Loucy (cell line): ENCODE data around the gene VIL1.

Source experiments
- H2AFZ ChIP-seq: fragments of 200-600 bp; sonication (generic); 2 replicates; pipeline ENCODE4 v1.6.0; 2016; ENCODE audit warnings: antibody characterized with exemption, mild to moderate bottlenecking, low read length, moderate library complexity
- H3F3A ChIP-seq: fragments of 200-600 bp; 2 replicates; pipeline ENCODE4 v1.6.0; 2016; ENCODE audit warnings: antibody characterized with exemption, low read depth, mild to moderate bottlenecking
- H3K27me3 ChIP-seq: fragments of 200-600 bp; sonication (generic); 2 replicates; pipeline ENCODE4 v1.6.1; 2014; ENCODE audit warnings: low read length, mild to moderate bottlenecking; ENCODE audit not compliant: insufficient read depth, poor library complexity, severe bottlenecking
- H3K36me3 ChIP-seq: fragments of 200-600 bp; sonication (generic); 2 replicates; pipeline ENCODE4 v1.6.1; 2016; ENCODE audit warnings: low read length; ENCODE audit not compliant: insufficient read depth
- H3K4me1 ChIP-seq: fragments of 200-600 bp; sonication (generic); 2 replicates; pipeline ENCODE4 v1.5.1; 2014; ENCODE audit warnings: low read length, mild to moderate bottlenecking; ENCODE audit not compliant: insufficient read depth, poor library complexity, severe bottlenecking
- H3K4me2 ChIP-seq: fragments of 200-600 bp; sonication (generic); 2 replicates; pipeline ENCODE4 v1.6.0; 2014; ENCODE audit warnings: antibody characterized with exemption, low read length, low read depth, mild to moderate bottlenecking; ENCODE audit not compliant: poor library complexity, severe bottlenecking
- H3K4me3 ChIP-seq: fragments of 200-600 bp; sonication (generic); 2 replicates; pipeline ENCODE4 v1.5.1; 2014; ENCODE audit warnings: low read length, mild to moderate bottlenecking, mixed read lengths; ENCODE audit not compliant: poor library complexity, severe bottlenecking
- H3K79me2 ChIP-seq: fragments of 200-600 bp; sonication (generic); 2 replicates; pipeline ENCODE4 v1.6.1; 2014; ENCODE audit warnings: low read length; ENCODE audit not compliant: insufficient read depth
- H3K9ac ChIP-seq: fragments of 200-600 bp; sonication (generic); 2 replicates; pipeline ENCODE4 v1.6.0; 2014; ENCODE audit warnings: mild to moderate bottlenecking, low read depth, low read length, moderate library complexity; ENCODE audit not compliant: poor library complexity, severe bottlenecking
- H3K9me2 ChIP-seq: fragments of 200-600 bp; sonication (generic); replicated peaks from 2 replicates; pipeline ENCODE4 v1.6.1; 2016; ENCODE audit warnings: low read depth, low read length, mixed read lengths
- H3K9me3 ChIP-seq: fragments of 200-600 bp; sonication (generic); 2 replicates; pipeline ENCODE4 v1.6.1; 2014; ENCODE audit warnings: mild to moderate bottlenecking, antibody characterized with exemption, low read length, low read depth; ENCODE audit not compliant: insufficient read depth
- H4K20me1 ChIP-seq: fragments of 200-600 bp; sonication (generic); 2 replicates; pipeline ENCODE4 v1.6.0; 2014; ENCODE audit warnings: antibody characterized with exemption, low read length, mild to moderate bottlenecking; ENCODE audit not compliant: insufficient read depth, poor library complexity, severe bottlenecking
- CTCF ChIP-seq: fragments of 200-600 bp; sonication (generic); conservative IDR thresholded peaks from 2 replicates; pipeline ENCODE4 v1.5.1; 2014; ENCODE audit warnings: mild to moderate bottlenecking, antibody characterized with exemption, low read length
- EZH2phosphoT487 ChIP-seq: fragments of 200-600 bp; IDR thresholded peaks from 2 replicates; pipeline ENCODE4 v1.6.1; 2018; ENCODE audit warnings: antibody characterized with exemption, mild to moderate bottlenecking, moderate library complexity, borderline replicate concordance

VIL1 gene

GRCh38 chr2:218427741-218428140 lies 8.8 kb downstream of the VIL1 start:
- no peak overlapping the region for H3K4me2 ChIP-seq
- no peaks in the 10 kb centered on the region for H3K9me2 ChIP-seq
- no peak overlapping the region for H3K4me3 ChIP-seq
- peaks cover 3% of the 10 kb centered on the region for H3K4me1 ChIP-seq
- H3K36me3 ChIP-seq = no peaks in the 10 kb centered on the region
- H4K20me1 ChIP-seq = no peaks in the 10 kb centered on the region
- H3K9ac ChIP-seq = no peak overlapping the region
- no peaks in the 10 kb centered on the region for H3K9me3 ChIP-seq
- no peak overlapping the region for H2AFZ ChIP-seq
- H3K79me2 ChIP-seq = no peaks in the 10 kb centered on the region
- H3F3A ChIP-seq = no peaks in the 10 kb centered on the region
- H3K27me3 ChIP-seq = no peaks in the 10 kb centered on the region
- no peak for TF ChIP-seq CTCF

- TF ChIP-seq CTCF (no peak), EZH2phosphoT487 (no peak)
- H3K9ac ChIP-seq = no peak overlapping the region
- H2AFZ ChIP-seq = no peak overlapping the region
- H3F3A ChIP-seq = no peaks in the 10 kb centered on the region
- H3K4me3 ChIP-seq = no peak overlapping the region
- H3K4me2 ChIP-seq = no peak overlapping the region
- H3K27me3 ChIP-seq = no peaks in the 10 kb centered on the region
- no peaks in the 10 kb centered on the region for H3K36me3 ChIP-seq
- no peaks in the 10 kb centered on the region for H3K9me2 ChIP-seq
- no peaks in the 10 kb centered on the region for H3K79me2 ChIP-seq
- H4K20me1 ChIP-seq = no peaks in the 10 kb centered on the region
- peaks cover 3% of the 10 kb centered on the region for H3K4me1 ChIP-seq
- no peaks in the 10 kb centered on the region for H3K9me3 ChIP-seq
These were observed 10.1 kb downstream of the VIL1 start for GRCh38 chr2:218428846-218429558.

- H3K4me3 ChIP-seq = no peak overlapping the region
- peaks cover 3% of the 10 kb centered on the region for H3K4me1 ChIP-seq
- H3K9me3 ChIP-seq = no peaks in the 10 kb centered on the region
- no peak for TF ChIP-seq CTCF
- H3K9ac ChIP-seq = no peak overlapping the region
- no peaks in the 10 kb centered on the region for H3K27me3 ChIP-seq
- H4K20me1 ChIP-seq = no peaks in the 10 kb centered on the region
- H3F3A ChIP-seq = no peaks in the 10 kb centered on the region
- H3K9me2 ChIP-seq = no peaks in the 10 kb centered on the region
- no peak overlapping the region for H2AFZ ChIP-seq
- no peaks in the 10 kb centered on the region for H3K36me3 ChIP-seq
- no peaks in the 10 kb centered on the region for H3K79me2 ChIP-seq
- H3K4me2 ChIP-seq = no peak overlapping the region
These were observed 11.2 kb downstream of the VIL1 start for GRCh38 chr2:218429911-218430692.
